SW480 (cell line): Measurements from ENCODE around the gene HTR4.
"Not testable (repeated sequence)": the region's sequence is repeated elsewhere in the genome, so short reads cannot be mapped to it uniquely, and the experiment has no call there.

Source experiments
- DNase-seq: peaks from one replicate; pipeline ENCODE4 v3.0.0-alpha.2; 2016; ENCODE audit warnings: low spot score

The HTR4 gene

GRCh38 chr5:148653836-148654781 lies at the start of gene HTR4:
HTR4 (minus strand) TSS chr5:148654527; CDS start chr5:148637014, 17,513 bp downstream.
- DNase-seq: no peak

GRCh38 chr5:148702019-148702596 lies 47.8 kb upstream of the HTR4 start:
- DNase-seq: no peak

- no peak for DNase-seq
Observed at GRCh38 chr5:148699028-148699427, 44.7 kb upstream of the HTR4 start.

GRCh38 chr5:148697809-148698196 lies 43.5 kb upstream of the HTR4 start:
- DNase-seq: no peak

GRCh38 chr5:148697180-148697808 lies 43.0 kb upstream of the HTR4 start:
- DNase-seq: no peak

- DNase-seq: no peak
Observed at GRCh38 chr5:148696187-148697036, 42.1 kb upstream of the HTR4 start.

GRCh38 chr5:148690945-148691344 lies 36.6 kb upstream of the HTR4 start:
- DNase-seq: no peak

GRCh38 chr5:148688787-148689186 lies 34.5 kb upstream of the HTR4 start:
- no peak for DNase-seq

- no peak for DNase-seq
Observed at GRCh38 chr5:148687871-148688270, 33.5 kb upstream of the HTR4 start.

- peak; percentile 59 for DNase-seq
Observed at GRCh38 chr5:148687427-148687826, 33.1 kb upstream of the HTR4 start.

- DNase-seq: no peak
Observed at GRCh38 chr5:148686660-148687059, 32.3 kb upstream of the HTR4 start.

- no peak for DNase-seq
Observed at GRCh38 chr5:148685520-148686134, 31.3 kb upstream of the HTR4 start.

GRCh38 chr5:148684528-148684927 lies 30.2 kb upstream of the HTR4 start:
- DNase-seq: no peak

GRCh38 chr5:148683651-148684050 lies 29.3 kb upstream of the HTR4 start:
- no peak for DNase-seq

- DNase-seq: no peak
Observed at GRCh38 chr5:148682058-148683026, 28.0 kb upstream of the HTR4 start.

GRCh38 chr5:148681157-148682057 lies 27.1 kb upstream of the HTR4 start:
- no peak for DNase-seq

- not testable (repeated sequence) for DNase-seq
Observed at GRCh38 chr5:148673704-148674103, 19.4 kb upstream of the HTR4 start.

GRCh38 chr5:148666353-148666752 lies 12.0 kb upstream of the HTR4 start:
- no peak for DNase-seq

GRCh38 chr5:148665431-148665830 lies 11.1 kb upstream of the HTR4 start:
- no peak for DNase-seq
